Measurements from ENCODE around the gene ENPP6. TPM values are rescaled to one million over a fixed set of nuclear protein-coding genes. Genes with fewer than 3 reads are reported as not detected.

The ENPP6 gene
- total RNA-seq, 4 donors from 2014 or later: 0.07 to 0.56 (median 0.20) TPM; not detected in 1

DNA sequence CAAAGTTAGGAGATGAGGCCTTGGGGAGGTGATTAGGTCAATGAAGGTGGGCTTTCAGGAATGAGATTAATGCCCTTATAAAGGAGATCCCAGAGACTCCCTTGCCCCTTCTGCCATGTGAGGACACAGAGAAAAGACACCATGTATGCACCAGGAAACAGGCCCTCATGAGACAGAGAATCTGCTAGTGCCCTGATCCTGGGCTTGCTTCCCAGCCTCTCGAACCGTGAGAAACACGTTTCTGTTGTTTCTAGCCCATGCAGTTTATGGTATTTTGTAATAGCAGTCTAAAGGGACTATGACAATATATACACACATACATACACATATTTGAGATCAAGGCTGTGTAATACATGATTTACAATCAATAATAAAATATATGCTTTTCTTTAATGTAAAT, 41.4 kb upstream of the ENPP6 start:
- no peak for DNase-seq
- in situ Hi-C loops (cut with MboI; ENCODE audit: low sequenced_read_pairs in 4 of 4) (no loop called here), intact Hi-C loops (cut with DNase I; ENCODE audit: low total_unique reads) (no loop called here)
- TF ChIP-seq, protein P1, sequence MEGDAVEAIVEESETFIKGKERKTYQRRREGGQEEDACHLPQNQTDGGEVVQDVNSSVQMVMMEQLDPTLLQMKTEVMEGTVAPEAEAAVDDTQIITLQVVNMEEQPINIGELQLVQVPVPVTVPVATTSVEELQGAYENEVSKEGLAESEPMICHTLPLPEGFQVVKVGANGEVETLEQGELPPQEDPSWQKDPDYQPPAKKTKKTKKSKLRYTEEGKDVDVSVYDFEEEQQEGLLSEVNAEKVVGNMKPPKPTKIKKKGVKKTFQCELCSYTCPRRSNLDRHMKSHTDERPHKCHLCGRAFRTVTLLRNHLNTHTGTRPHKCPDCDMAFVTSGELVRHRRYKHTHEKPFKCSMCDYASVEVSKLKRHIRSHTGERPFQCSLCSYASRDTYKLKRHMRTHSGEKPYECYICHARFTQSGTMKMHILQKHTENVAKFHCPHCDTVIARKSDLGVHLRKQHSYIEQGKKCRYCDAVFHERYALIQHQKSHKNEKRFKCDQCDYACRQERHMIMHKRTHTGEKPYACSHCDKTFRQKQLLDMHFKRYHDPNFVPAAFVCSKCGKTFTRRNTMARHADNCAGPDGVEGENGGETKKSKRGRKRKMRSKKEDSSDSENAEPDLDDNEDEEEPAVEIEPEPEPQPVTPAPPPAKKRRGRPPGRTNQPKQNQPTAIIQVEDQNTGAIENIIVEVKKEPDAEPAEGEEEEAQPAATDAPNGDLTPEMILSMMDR (IDR thresholded peaks at IDR 0.05 in 4 of 5, conservative IDR thresholded peaks at IDR 0.05 in 1 of 5): no peak
- no peak for TF ChIP-seq POLR2A (IDR thresholded peaks at IDR 0.05)
- ATAC-seq: no peak
- Histone ChIP-seq H3K4me3 (no peak overlapping the region), H3K27ac (no peak overlapping the region), H3K4me1 (no peaks in the 10 kb centered on the region), H3K9me3 (no peaks in the 10 kb centered on the region), H3K27me3 (no peaks in the 10 kb centered on the region), H3K36me3 (no peaks in the 10 kb centered on the region)

GRCh38 chr4:184255871-184256642, 38.4 kb upstream of the ENPP6 start:
- H3K9me3 ChIP-seq: no peaks in the 10 kb centered on the region
- no peak overlapping the region for H3K4me3 ChIP-seq
- DNase-seq (no peak), ATAC-seq (no peak)
- no peaks in the 10 kb centered on the region for H3K27me3 ChIP-seq
- TF ChIP-seq, protein P1 (IDR thresholded peaks at IDR 0.05 in 4 of 5, conservative IDR thresholded peaks at IDR 0.05 in 1 of 5): no peak
- no peak for TF ChIP-seq POLR2A (IDR thresholded peaks at IDR 0.05)
- no peaks in the 10 kb centered on the region for H3K4me1 ChIP-seq
- no peaks in the 10 kb centered on the region for H3K36me3 ChIP-seq
- in situ Hi-C loops (cut with MboI; ENCODE audit: low sequenced_read_pairs in 4 of 4): no loop called here
- H3K27ac ChIP-seq: no peak overlapping the region
- intact Hi-C loops (cut with DNase I; ENCODE audit: low total_unique reads): no loop called here

DNA sequence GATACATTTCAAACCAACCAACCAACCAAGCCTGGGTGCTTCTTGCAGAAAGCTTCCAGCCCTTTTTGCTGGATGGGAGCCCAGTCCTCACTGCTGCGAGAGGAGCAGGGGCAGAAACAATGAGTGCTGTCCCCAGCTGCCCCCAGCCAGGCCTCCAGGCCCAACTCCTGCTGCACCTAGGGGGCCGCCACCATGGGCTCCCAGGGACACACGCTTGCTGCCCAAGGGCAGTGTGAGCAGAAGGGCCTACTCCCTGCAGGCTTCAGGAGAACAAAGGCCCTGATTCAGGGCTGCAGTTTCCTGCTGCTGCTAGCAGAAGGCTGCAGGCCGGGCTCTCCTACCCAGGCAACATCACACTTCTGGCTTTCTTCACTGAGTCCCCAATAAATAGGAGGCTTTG, 37.7 kb upstream of the ENPP6 start:
- in situ Hi-C loops (cut with MboI; ENCODE audit: low sequenced_read_pairs in 4 of 4): no loop called here
- Histone ChIP-seq H3K4me1 (no peaks in the 10 kb centered on the region), H3K9me3 (no peaks in the 10 kb centered on the region), H3K27me3 (no peaks in the 10 kb centered on the region), H3K27ac (no peak overlapping the region), H3K4me3 (no peak overlapping the region), H3K36me3 (no peaks in the 10 kb centered on the region)
- no peak for TF ChIP-seq POLR2A (IDR thresholded peaks at IDR 0.05)
- TF ChIP-seq, protein P1 (IDR thresholded peaks at IDR 0.05 in 4 of 5, conservative IDR thresholded peaks at IDR 0.05 in 1 of 5): no peak
- no peak for ATAC-seq
- intact Hi-C loops (cut with DNase I; ENCODE audit: low total_unique reads): no loop called here
- no peak for DNase-seq

DNA sequence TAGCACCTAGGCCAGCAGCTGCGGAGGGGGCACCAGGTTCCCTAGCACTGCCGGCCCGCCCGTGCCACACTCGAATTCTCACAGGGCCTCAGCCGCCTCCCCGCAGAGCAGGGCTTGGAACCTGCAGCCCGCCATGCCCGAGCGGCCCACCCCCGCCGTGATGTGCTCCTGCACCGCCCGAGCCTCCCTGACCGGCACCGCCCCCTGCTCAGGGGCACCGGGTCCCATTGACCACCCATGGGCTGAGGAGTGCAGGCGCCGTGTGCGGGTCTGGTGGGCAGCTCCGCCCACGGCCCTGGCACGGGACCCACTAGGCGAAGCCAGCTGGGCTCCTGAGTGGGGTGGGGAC, 35.4 kb upstream of the ENPP6 start:
- Histone ChIP-seq H3K4me3 (no peak overlapping the region), H3K27me3 (no peaks in the 10 kb centered on the region), H3K9me3 (no peaks in the 10 kb centered on the region), H3K27ac (no peak overlapping the region), H3K4me1 (no peaks in the 10 kb centered on the region), H3K36me3 (no peaks in the 10 kb centered on the region)
- intact Hi-C loops (cut with DNase I; ENCODE audit: low total_unique reads) (no loop called here), in situ Hi-C loops (cut with MboI; ENCODE audit: low sequenced_read_pairs in 4 of 4) (no loop called here)
- DNase-seq (no peak), ATAC-seq (no peak)
- TF ChIP-seq, protein P1 (IDR thresholded peaks at IDR 0.05 in 4 of 5, conservative IDR thresholded peaks at IDR 0.05 in 1 of 5): no peak
